ENCODE results near the gene HSD17B14. TPM values are rescaled to one million over a fixed set of nuclear protein-coding genes. Genes with fewer than 3 reads are reported as not detected.

Gene HSD17B14
- total and polyA plus RNA-seq, 9 of the 15 experiments (the other 6 are each of a cell fraction or from before 2014, with no cell fraction given): 0.16 TPM; not detected in 8

DNA sequence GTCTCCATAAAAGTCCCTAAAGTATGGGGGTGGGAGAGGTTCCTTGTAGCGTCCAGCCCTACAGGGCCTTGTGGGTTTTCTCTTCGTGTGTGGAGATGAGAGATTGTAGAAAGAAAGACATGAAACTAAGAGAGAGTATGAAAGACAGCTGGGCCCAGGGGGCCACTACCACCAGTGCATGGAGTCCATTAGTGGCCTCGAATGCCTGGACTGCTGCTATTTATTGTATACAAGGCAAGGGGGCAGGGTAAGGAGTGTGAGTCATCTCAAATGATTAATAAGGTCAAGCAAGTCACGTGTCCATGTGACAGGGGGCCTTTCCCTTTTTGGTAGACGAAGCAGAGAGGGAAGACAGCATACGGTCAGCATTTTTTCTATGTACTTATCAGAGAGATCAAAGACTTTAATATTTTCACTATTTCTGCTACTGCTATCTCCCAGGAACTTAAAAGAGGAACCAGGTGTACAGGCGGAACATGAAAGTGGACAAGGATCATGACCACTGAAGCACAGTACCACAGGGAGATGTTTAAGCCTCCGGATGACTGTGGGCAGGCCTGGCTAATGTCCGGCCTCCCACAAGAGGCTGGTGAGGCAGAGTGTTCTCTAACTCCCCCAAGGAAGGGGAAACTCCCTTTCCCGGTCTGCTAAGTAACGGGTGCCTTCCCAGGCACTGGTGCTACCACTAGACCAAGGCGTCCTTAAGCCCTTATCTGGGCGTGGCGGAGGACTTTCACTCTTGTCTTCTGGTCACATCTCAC is 55.5 kb downstream of the HSD17B14 start (continued):
- TF ChIP-seq RBFOX2 (IDR thresholded peaks at IDR 0.05; ENCODE audit: low read depth, low read length) (peak; percentile 60), ELF2 (CRISPR knock-in tag; IDR thresholded peaks at IDR 0.05) (0 out of 2 replicates have a peak, but pooled peaks have one; percentile 22), POLR2A (conservative IDR thresholded peaks at IDR 0.05) (peak; percentile 48), ZNF76 (CRISPR knock-in tag; IDR thresholded peaks at IDR 0.05; ENCODE audit: borderline replicate concordance) (no peak), WHSC1 (IDR thresholded peaks at IDR 0.05; ENCODE audit: low read length) (no peak), EP300 (IDR thresholded peaks at IDR 0.05; ENCODE audit: low read length) (peak; percentile 32; the same call in 1 of the 2 replicates), ZNF232 (CRISPR knock-in tag; IDR thresholded peaks at IDR 0.05) (no peak), GATAD2A (IDR thresholded peaks at IDR 0.05) (no peak; the same call in 1 of the 2 replicates), NFIC (IDR thresholded peaks at IDR 0.05) (peak; percentile 14; the same call in 1 of the 2 replicates), BCL6 (CRISPR knock-in tag; IDR thresholded peaks at IDR 0.05) (no peak), ZNF408 (CRISPR knock-in tag; IDR thresholded peaks at IDR 0.05; ENCODE audit: low read depth) (no peak), POLR3A (IDR thresholded peaks at IDR 0.05; ENCODE audit: borderline replicate concordance, extremely low read depth, insufficient read depth, insufficient read length) (no peak), FOXA3 (CRISPR knock-in tag; conservative IDR thresholded peaks at IDR 0.05 in 1 of 2, IDR thresholded peaks at IDR 0.05 in 1 of 2) (no peak), RBM34 (IDR thresholded peaks at IDR 0.05; ENCODE audit: borderline replicate concordance, insufficient read depth, low read length) (no peak), RBM39 (optimal IDR thresholded peaks at IDR 0.05; ENCODE audit: low read depth, low read length) (no peak), ZNF764 (CRISPR knock-in tag; IDR thresholded peaks at IDR 0.05; ENCODE audit: low read depth) (no peak), NFE2 (IDR thresholded peaks at IDR 0.05; ENCODE audit: low read depth) (peak; percentile 24; the same call in 1 of the 2 replicates), TARDBP (IDR thresholded peaks at IDR 0.05) (no peak)
- TF ChIP-seq, protein P1, sequence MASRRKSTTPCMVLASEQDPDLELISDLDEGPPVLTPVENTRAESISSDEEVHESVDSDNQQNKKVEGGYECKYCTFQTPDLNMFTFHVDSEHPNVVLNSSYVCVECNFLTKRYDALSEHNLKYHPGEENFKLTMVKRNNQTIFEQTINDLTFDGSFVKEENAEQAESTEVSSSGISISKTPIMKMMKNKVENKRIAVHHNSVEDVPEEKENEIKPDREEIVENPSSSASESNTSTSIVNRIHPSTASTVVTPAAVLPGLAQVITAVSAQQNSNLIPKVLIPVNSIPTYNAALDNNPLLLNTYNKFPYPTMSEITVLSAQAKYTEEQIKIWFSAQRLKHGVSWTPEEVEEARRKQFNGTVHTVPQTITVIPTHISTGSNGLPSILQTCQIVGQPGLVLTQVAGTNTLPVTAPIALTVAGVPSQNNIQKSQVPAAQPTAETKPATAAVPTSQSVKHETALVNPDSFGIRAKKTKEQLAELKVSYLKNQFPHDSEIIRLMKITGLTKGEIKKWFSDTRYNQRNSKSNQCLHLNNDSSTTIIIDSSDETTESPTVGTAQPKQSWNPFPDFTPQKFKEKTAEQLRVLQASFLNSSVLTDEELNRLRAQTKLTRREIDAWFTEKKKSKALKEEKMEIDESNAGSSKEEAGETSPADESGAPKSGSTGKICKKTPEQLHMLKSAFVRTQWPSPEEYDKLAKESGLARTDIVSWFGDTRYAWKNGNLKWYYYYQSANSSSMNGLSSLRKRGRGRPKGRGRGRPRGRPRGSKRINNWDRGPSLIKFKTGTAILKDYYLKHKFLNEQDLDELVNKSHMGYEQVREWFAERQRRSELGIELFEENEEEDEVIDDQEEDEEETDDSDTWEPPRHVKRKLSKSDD (conservative IDR thresholded peaks at IDR 0.05; ENCODE audit: low read length): no peak
- TF ChIP-seq, protein P2, sequence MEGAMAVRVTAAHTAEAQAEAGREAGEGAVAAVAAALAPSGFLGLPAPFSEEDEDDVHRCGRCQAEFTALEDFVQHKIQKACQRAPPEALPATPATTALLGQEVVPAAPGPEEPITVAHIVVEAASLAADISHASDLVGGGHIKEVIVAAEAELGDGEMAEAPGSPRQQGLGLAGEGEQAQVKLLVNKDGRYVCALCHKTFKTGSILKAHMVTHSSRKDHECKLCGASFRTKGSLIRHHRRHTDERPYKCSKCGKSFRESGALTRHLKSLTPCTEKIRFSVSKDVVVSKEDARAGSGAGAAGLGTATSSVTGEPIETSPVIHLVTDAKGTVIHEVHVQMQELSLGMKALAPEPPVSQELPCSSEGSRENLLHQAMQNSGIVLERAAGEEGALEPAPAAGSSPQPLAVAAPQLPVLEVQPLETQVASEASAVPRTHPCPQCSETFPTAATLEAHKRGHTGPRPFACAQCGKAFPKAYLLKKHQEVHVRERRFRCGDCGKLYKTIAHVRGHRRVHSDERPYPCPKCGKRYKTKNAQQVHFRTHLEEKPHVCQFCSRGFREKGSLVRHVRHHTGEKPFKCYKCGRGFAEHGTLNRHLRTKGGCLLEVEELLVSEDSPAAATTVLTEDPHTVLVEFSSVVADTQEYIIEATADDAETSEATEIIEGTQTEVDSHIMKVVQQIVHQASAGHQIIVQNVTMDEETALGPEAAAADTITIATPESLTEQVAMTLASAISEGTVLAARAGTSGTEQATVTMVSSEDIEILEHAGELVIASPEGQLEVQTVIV (CRISPR knock-in tag; IDR thresholded peaks at IDR 0.05; ENCODE audit: borderline replicate concordance): no peak
- TF ChIP-seq, protein P3, sequence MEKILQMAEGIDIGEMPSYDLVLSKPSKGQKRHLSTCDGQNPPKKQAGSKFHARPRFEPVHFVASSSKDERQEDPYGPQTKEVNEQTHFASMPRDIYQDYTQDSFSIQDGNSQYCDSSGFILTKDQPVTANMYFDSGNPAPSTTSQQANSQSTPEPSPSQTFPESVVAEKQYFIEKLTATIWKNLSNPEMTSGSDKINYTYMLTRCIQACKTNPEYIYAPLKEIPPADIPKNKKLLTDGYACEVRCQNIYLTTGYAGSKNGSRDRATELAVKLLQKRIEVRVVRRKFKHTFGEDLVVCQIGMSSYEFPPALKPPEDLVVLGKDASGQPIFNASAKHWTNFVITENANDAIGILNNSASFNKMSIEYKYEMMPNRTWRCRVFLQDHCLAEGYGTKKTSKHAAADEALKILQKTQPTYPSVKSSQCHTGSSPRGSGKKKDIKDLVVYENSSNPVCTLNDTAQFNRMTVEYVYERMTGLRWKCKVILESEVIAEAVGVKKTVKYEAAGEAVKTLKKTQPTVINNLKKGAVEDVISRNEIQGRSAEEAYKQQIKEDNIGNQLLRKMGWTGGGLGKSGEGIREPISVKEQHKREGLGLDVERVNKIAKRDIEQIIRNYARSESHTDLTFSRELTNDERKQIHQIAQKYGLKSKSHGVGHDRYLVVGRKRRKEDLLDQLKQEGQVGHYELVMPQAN (IDR thresholded peaks at IDR 0.05; ENCODE audit: borderline replicate concordance): no peak
- TF ChIP-seq, protein P4, sequence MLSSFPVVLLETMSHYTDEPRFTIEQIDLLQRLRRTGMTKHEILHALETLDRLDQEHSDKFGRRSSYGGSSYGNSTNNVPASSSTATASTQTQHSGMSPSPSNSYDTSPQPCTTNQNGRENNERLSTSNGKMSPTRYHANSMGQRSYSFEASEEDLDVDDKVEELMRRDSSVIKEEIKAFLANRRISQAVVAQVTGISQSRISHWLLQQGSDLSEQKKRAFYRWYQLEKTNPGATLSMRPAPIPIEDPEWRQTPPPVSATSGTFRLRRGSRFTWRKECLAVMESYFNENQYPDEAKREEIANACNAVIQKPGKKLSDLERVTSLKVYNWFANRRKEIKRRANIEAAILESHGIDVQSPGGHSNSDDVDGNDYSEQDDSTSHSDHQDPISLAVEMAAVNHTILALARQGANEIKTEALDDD (IDR thresholded peaks at IDR 0.05): peak; percentile 76

All from K562 (cell line).